Prostate gland (tissue), 2 donors: ENCODE measurements around the gene RAPGEF2.

Source experiments
- POLR2A ChIP-seq: fragments of 450-650 bp; IDR thresholded peaks from one replicate; pipeline ENCODE4 v1.6.1; 2016; ENCODE audit warnings: antibody characterized with exemption, mild to moderate bottlenecking
- POLR2AphosphoS5 ChIP-seq: sonication (generic); formaldehyde crosslinking; IDR thresholded peaks from one replicate; pipeline ENCODE4 v1.6.1; 2017; ENCODE audit warnings: antibody characterized with exemption
- TF ChIP-seq, protein P1 (sequence below), 4 experiments: fragments of 200-600 bp in 2 of 4; fragments of 450-650 bp in 2 of 4; sonication (generic) in 2 of 4; IDR thresholded peaks; 1 replicate in 3 of 4; 2 replicates in 1 of 4; pipeline ENCODE4 v1.5.1; 2016 to 2019; ENCODE audit warnings: antibody characterized with exemption in 4 of 4, mild to moderate bottlenecking in 2 of 4, moderate library complexity in 2 of 4

DNA sequence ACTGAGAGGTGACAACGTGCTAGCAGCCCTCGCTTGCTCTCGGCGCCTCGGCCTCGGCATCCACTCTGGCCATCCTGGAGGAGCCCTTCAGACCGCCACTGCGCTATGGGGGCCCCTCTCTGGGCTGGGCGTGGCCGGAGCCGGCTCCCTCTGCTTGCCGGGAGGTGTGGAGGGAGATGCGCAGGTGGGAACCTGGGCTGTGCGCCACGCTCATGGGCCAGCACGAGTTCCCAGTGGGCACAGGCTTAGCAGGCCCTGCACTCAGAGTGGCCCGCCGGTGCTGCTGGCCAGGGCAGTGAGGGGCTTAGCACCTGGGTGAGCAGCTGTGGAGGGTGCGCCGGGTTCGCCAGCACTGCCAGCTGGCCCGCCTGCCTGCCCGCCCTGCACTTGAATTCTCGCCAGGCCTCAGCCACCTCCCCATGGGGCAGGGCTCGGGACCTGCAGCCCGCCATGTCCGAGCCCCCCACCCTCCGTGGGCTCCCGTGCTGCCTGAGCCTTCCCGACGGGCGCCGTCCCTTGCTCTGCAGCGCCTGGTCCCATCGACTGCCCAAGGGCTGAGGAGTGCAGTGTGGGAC, 148.0 kb downstream of the RAPGEF2 start:
- TF ChIP-seq, protein P1, sequence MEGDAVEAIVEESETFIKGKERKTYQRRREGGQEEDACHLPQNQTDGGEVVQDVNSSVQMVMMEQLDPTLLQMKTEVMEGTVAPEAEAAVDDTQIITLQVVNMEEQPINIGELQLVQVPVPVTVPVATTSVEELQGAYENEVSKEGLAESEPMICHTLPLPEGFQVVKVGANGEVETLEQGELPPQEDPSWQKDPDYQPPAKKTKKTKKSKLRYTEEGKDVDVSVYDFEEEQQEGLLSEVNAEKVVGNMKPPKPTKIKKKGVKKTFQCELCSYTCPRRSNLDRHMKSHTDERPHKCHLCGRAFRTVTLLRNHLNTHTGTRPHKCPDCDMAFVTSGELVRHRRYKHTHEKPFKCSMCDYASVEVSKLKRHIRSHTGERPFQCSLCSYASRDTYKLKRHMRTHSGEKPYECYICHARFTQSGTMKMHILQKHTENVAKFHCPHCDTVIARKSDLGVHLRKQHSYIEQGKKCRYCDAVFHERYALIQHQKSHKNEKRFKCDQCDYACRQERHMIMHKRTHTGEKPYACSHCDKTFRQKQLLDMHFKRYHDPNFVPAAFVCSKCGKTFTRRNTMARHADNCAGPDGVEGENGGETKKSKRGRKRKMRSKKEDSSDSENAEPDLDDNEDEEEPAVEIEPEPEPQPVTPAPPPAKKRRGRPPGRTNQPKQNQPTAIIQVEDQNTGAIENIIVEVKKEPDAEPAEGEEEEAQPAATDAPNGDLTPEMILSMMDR (IDR thresholded peaks at IDR 0.05): no peak
- no peak for TF ChIP-seq POLR2AphosphoS5
- no peak for TF ChIP-seq POLR2A
